Measurements from ENCODE around the gene NFE2L1. TPM values are rescaled to one million over a fixed set of nuclear protein-coding genes. Genes with fewer than 3 reads are reported as not detected.
"Not testable (repeated sequence)": the region's sequence is repeated elsewhere in the genome, so short reads cannot be mapped to it uniquely, and the experiment has no call there.

The NFE2L1 gene
- total RNA-seq, 1 experiment from 2014 or later = 149 TPM

DNA sequence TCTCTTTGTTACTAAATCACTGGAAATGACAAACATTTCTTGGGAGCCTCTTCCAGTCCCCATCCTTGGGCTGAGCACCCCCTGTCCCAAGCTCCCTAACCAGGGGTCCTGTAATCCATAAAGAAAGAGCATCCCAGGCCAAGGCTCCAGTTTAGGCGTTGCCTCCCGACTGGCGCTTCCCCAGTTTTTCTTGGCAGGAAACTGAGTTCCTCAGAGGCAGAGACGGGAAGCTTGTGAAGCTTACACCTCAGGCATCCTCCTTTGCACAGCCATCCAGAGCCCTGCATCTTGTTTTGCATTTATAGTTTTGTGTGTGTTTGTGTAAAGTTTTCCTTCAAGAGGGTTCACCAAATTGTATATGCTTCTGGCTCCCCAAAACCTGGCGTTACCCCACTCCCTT is 17.6 kb upstream of the NFE2L1 start:
- no peak for DNase-seq (ENCODE audit: low spot score)
- Histone ChIP-seq H3K27ac (ENCODE audit: low read depth, low read length, poor library complexity, severe bottlenecking) (no peak overlapping the region), H3K27me3 (replicated peaks; ENCODE audit: insufficient read depth, low read depth, low read length, poor library complexity) (no peaks in the 10 kb centered on the region), H3K4me1 (ENCODE audit: insufficient read depth, low read length, poor library complexity, severe bottlenecking) (peaks cover 10% of the 10 kb centered on the region), H3K9me3 (ENCODE audit: low read depth, low read length, poor library complexity, severe bottlenecking) (no peaks in the 10 kb centered on the region), H3K4me3 (ENCODE audit: low read depth, low read length, poor library complexity, severe bottlenecking) (no peak overlapping the region), H3K36me3 (ENCODE audit: insufficient read depth, low read length, poor library complexity, severe bottlenecking) (no peaks in the 10 kb centered on the region)
- intact Hi-C loops (cut with micrococcal nuclease; ENCODE audit: unreplicated experiment) = no loop called here
- TF ChIP-seq EZH2 (IDR thresholded peaks at IDR 0.05; ENCODE audit: borderline replicate concordance, low read depth, low read length, poor library complexity, severe bottlenecking) = no peak
- no peak for TF ChIP-seq CTCF (conservative IDR thresholded peaks at IDR 0.05; ENCODE audit: low read depth, low read length)
- ChIA-PET CTCF (no interaction called here), POLR2A (ENCODE audit: low non-redundant PET) (no interaction called here)
- no TSS peak for BruUV-seq (replicated peaks)

- Histone ChIP-seq H3K9me3 (ENCODE audit: low read depth, low read length, poor library complexity, severe bottlenecking) (no peaks in the 10 kb centered on the region), H3K27ac (ENCODE audit: low read depth, low read length, poor library complexity, severe bottlenecking) (no peak overlapping the region), H3K4me3 (ENCODE audit: low read depth, low read length, poor library complexity, severe bottlenecking) (no peak overlapping the region), H3K27me3 (replicated peaks; ENCODE audit: insufficient read depth, low read depth, low read length, poor library complexity) (no peaks in the 10 kb centered on the region), H3K36me3 (ENCODE audit: insufficient read depth, low read length, poor library complexity, severe bottlenecking) (no peaks in the 10 kb centered on the region), H3K4me1 (ENCODE audit: insufficient read depth, low read length, poor library complexity, severe bottlenecking) (no peaks in the 10 kb centered on the region)
- TF ChIP-seq EZH2 (IDR thresholded peaks at IDR 0.05; ENCODE audit: borderline replicate concordance, low read depth, low read length, poor library complexity, severe bottlenecking) (no peak), CTCF (conservative IDR thresholded peaks at IDR 0.05; ENCODE audit: low read depth, low read length) (no peak)
- DNase-seq (ENCODE audit: low spot score) = no peak
- ChIA-PET POLR2A (ENCODE audit: low non-redundant PET) (no interaction called here), CTCF (no interaction called here)
- no TSS peak for BruUV-seq (replicated peaks)
- intact Hi-C loops (cut with micrococcal nuclease; ENCODE audit: unreplicated experiment) = no loop called here
These were observed 16.2 kb upstream of the NFE2L1 start for GRCh38 chr17:48031966-48032365.

DNA sequence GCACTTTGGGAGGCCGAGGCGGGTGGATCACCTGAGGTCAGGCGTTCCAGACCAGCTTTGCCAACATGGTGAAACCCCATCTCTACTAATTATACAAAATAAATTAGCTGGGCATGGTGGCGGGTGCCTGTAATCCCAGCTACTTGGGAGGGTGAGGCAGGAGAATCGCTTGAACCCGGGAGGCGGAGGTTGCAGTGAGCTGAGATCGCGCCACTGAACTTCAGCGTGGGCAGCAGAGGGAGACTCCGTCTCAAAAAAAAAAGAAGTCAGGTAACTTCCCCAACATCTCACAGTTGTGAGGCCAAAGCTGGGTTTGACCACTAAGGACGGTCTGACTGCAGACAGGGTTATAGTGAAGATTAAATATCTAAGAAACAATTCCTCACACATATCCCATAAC is 13.4 kb upstream of the NFE2L1 start:
- H3K4me1 ChIP-seq (ENCODE audit: insufficient read depth, low read length, poor library complexity, severe bottlenecking); H3K4me3 ChIP-seq (ENCODE audit: low read depth, low read length, poor library complexity, severe bottlenecking); DNase-seq (ENCODE audit: low spot score); intact Hi-C loops (cut with micrococcal nuclease; ENCODE audit: unreplicated experiment); BruUV-seq (replicated peaks); H3K27ac ChIP-seq (ENCODE audit: low read depth, low read length, poor library complexity, severe bottlenecking); H3K36me3 ChIP-seq (ENCODE audit: insufficient read depth, low read length, poor library complexity, severe bottlenecking); H3K9me3 ChIP-seq (ENCODE audit: low read depth, low read length, poor library complexity, severe bottlenecking); CTCF ChIA-PET; POLR2A ChIA-PET (ENCODE audit: low non-redundant PET): not testable (repeated sequence)
- peaks cover 10% of the 10 kb centered on the region for H3K27me3 ChIP-seq (replicated peaks; ENCODE audit: insufficient read depth, low read depth, low read length, poor library complexity)

- BruUV-seq (replicated peaks) = no TSS peak
- no peak for TF ChIP-seq CTCF (conservative IDR thresholded peaks at IDR 0.05; ENCODE audit: low read depth, low read length)
- no peak for TF ChIP-seq EZH2 (IDR thresholded peaks at IDR 0.05; ENCODE audit: borderline replicate concordance, low read depth, low read length, poor library complexity, severe bottlenecking)
- no peaks in the 10 kb centered on the region for H3K9me3 ChIP-seq (ENCODE audit: low read depth, low read length, poor library complexity, severe bottlenecking)
- intact Hi-C loops (cut with micrococcal nuclease; ENCODE audit: unreplicated experiment) = no loop called here
- H3K27me3 ChIP-seq (replicated peaks; ENCODE audit: insufficient read depth, low read depth, low read length, poor library complexity) = peaks cover 10% of the 10 kb centered on the region
- no peaks in the 10 kb centered on the region for H3K36me3 ChIP-seq (ENCODE audit: insufficient read depth, low read length, poor library complexity, severe bottlenecking)
- H3K4me3 ChIP-seq (ENCODE audit: low read depth, low read length, poor library complexity, severe bottlenecking) = peak overlapping the region; percentile 54
- ChIA-PET POLR2A (ENCODE audit: low non-redundant PET) (no interaction called here), CTCF (interaction anchor here (0.7 to 1.4 kb wide), 2 partner anchors 10 to 66 kb away, joined by 3 read pairs; partner anchors contain the start of gene CDK5RAP3)
- H3K27ac ChIP-seq (ENCODE audit: low read depth, low read length, poor library complexity, severe bottlenecking) = no peak overlapping the region
- H3K4me1 ChIP-seq (ENCODE audit: insufficient read depth, low read length, poor library complexity, severe bottlenecking) = no peaks in the 10 kb centered on the region
- no peak for DNase-seq (ENCODE audit: low spot score)
These were observed 11.5 kb upstream of the NFE2L1 start for GRCh38 chr17:48036693-48037035.
